HCT116 (cell line): Measurements from ENCODE around the gene MAP2K5. TPM values are rescaled to one million over a fixed set of nuclear protein-coding genes. Genes with fewer than 3 reads are reported as not detected.

Source experiments
- ATAC-seq: fragments of 200-7000 bp; cut with Tn5 transposase; 2 replicates; pipeline ENCODE4 v1.9.1; 2020; ENCODE audit warnings: mild to moderate bottlenecking, moderate library complexity
- BruUV-seq: library from RNA; stranded (reverse); fragments of 400-500 nt; replicated peaks from 2 replicates; lab custom pipeline; 2021; lab: Mats Ljungman, UMichigan
- CTCF ChIA-PET: fragments of 300-600 bp; sonication (Branson Sonifier 250); formaldehyde crosslinking; loops from one replicate; lab custom pipeline; 2021; ENCODE audit warnings: antibody characterized with exemption; lab: Charles Lee
- POLR2A ChIA-PET: fragments of 300-600, 350-600 bp; sonication (Branson Sonifier 250); formaldehyde crosslinking; loops from one replicate; lab custom pipeline; 2021; ENCODE audit warnings: antibody characterized with exemption; lab: Charles Lee
- RAD21 ChIA-PET, 2 experiments: fragments of 300-600 bp; sonication (Branson Sonifier 250); formaldehyde crosslinking; loops; one replicate each; lab custom pipeline; 2023; ENCODE audit warnings: low total read pairs in 2 of 2; ENCODE audit not compliant: uncharacterized antibody in 2 of 2, unreplicated experiment in 2 of 2, low non-redundant PET in 1 of 2; lab: Charles Lee
- DNase-seq: peaks from one replicate; pipeline ENCODE4 v3.0.0-alpha.2; 2010; ENCODE audit warnings: low read depth, low spot score
- H2AFZ ChIP-seq: fragments of 200-600 bp; shearing (Covaris generic), sonication (generic); 2 replicates; pipeline ENCODE4 v1.6.1; 2017; ENCODE audit warnings: low read depth, mixed run types, mixed read lengths, antibody characterized with exemption, low read length; ENCODE audit not compliant: poor library complexity, severe bottlenecking
- H3K27ac ChIP-seq: 2 replicates; pipeline ENCODE4 v1.5.1; 2012; ENCODE audit warnings: low read depth, low read length
- H3K27me3 ChIP-seq: fragments of 200-600 bp; sonication (generic); 2 replicates; pipeline ENCODE4 v1.6.1; 2016; ENCODE audit warnings: mixed run types, low read length, mixed read lengths; ENCODE audit not compliant: insufficient read depth
- H3K36me3 ChIP-seq, 2 experiments: fragments of 200-500 bp in 1 of 2; fragments of 200-600 bp in 1 of 2; sonication (Bioruptor generic) in 1 of 2; sonication (generic) in 1 of 2; 2 replicates each; pipeline versions ENCODE4 v1.5.1 to v1.6.1; 2014 to 2016; ENCODE audit warnings: low read length in 2 of 2, inconsistent platforms in 1 of 2, mixed read lengths in 1 of 2, mixed run types in 1 of 2; ENCODE audit not compliant: insufficient read depth in 2 of 2, control insufficient read depth in 1 of 2
- H3K4me1 ChIP-seq, 2 experiments: fragments of 200-600 bp in 1 of 2; sonication (generic) in 1 of 2; 2 replicates each; pipeline versions ENCODE4 v1.5.1 to v1.6.1; 2012 to 2017; ENCODE audit warnings: low read length in 2 of 2, inconsistent platforms in 1 of 2, mild to moderate bottlenecking in 1 of 2, mixed read lengths in 1 of 2, mixed run types in 1 of 2, moderate library complexity in 1 of 2; ENCODE audit not compliant: insufficient read depth in 2 of 2, control insufficient read depth in 1 of 2
- H3K4me2 ChIP-seq: fragments of 200-600 bp; sonication (generic); 2 replicates; pipeline ENCODE4 v1.6.1; 2017; ENCODE audit warnings: mixed run types, low read length, mixed read lengths
- H3K4me3 ChIP-seq, 2 experiments: fragments of 200-600 bp in 1 of 2; sonication (generic) in 1 of 2; replicated peaks in 1 of 2; 2 replicates each; pipeline ENCODE4 v1.5.1; 2011 to 2016; ENCODE audit warnings: low read length in 2 of 2, control low read depth in 1 of 2, low read depth in 1 of 2, mild to moderate bottlenecking in 1 of 2, mixed read lengths in 1 of 2, mixed run types in 1 of 2
- H3K79me2 ChIP-seq: fragments of 200-600 bp; sonication (generic); 2 replicates; pipeline ENCODE4 v1.6.1; 2017; ENCODE audit warnings: mild to moderate bottlenecking, mixed run types, low read length, moderate library complexity, mixed read lengths; ENCODE audit not compliant: insufficient read depth
- H3K9ac ChIP-seq: fragments of 200-600 bp; sonication (generic); 2 replicates; pipeline ENCODE4 v1.6.1; 2016; ENCODE audit warnings: low read length, mixed read lengths
- H3K9me2 ChIP-seq: fragments of 200-600 bp; sonication (generic), shearing (Covaris generic); 2 replicates; pipeline ENCODE4 v1.6.1; 2017; ENCODE audit warnings: mixed run types, mild to moderate bottlenecking, moderate library complexity; ENCODE audit not compliant: insufficient read depth
- H3K9me3 ChIP-seq, 2 experiments: fragments of 200-500 bp in 1 of 2; fragments of 200-600 bp in 1 of 2; sonication (Bioruptor generic) in 1 of 2; sonication (generic) in 1 of 2; 2 replicates each; pipeline ENCODE4 v1.6.1; 2014 to 2017; ENCODE audit warnings: low read length in 2 of 2, mixed read lengths in 2 of 2, inconsistent platforms in 1 of 2, low read depth in 1 of 2, mild to moderate bottlenecking in 1 of 2, mixed run types in 1 of 2, moderate library complexity in 1 of 2; ENCODE audit not compliant: control insufficient read depth in 1 of 2, insufficient read depth in 1 of 2
- H4K20me1 ChIP-seq: fragments of 200-600 bp; sonication (generic), shearing (Covaris generic); 2 replicates; pipeline ENCODE4 v1.6.1; 2017; ENCODE audit warnings: mixed run types, mild to moderate bottlenecking, moderate library complexity; ENCODE audit not compliant: insufficient read depth
- CEBPB ChIP-seq: IDR thresholded peaks from 2 replicates; pipeline ENCODE4 v1.6.1; 2012; ENCODE audit warnings: low read depth
- EGR1 ChIP-seq: IDR thresholded peaks from 2 replicates; pipeline ENCODE4 v1.6.1; 2012; ENCODE audit warnings: low read depth
- ELF1 ChIP-seq: IDR thresholded peaks from 2 replicates; pipeline ENCODE4 v1.6.1; 2012; ENCODE audit warnings: low read depth, borderline replicate concordance
- TCF7L2 ChIP-seq: IDR thresholded peaks from 2 replicates; pipeline ENCODE4 v1.7.0; 2011; ENCODE audit warnings: borderline replicate concordance, inconsistent platforms; ENCODE audit not compliant: insufficient read depth, insufficient read length; ENCODE audit errors: extremely low read depth
- ZNF274 ChIP-seq: fragments of 200-500 bp; sonication (Bioruptor generic); IDR thresholded peaks from 2 replicates; pipeline ENCODE4 v1.6.1; 2014; ENCODE audit warnings: mild to moderate bottlenecking, low read depth, low read length, inconsistent platforms
- intact Hi-C: fragments of 100-400 bp; cut with micrococcal nuclease; formaldehyde crosslinking; loops from 2 replicates; pipeline ENCODE4 v1.10.0; 2022
- total RNA-seq: library from RNA; stranded (reverse); gene quantifications from one replicate; pipeline ENCODE4 v1.2.1, GENCODE V29; 2021; ENCODE audit not compliant: unreplicated experiment
- TF ChIP-seq, protein P1 (sequence below): IDR thresholded peaks from 2 replicates; pipeline ENCODE4 v1.6.1; 2012

MAP2K5 gene
- total RNA-seq, 1 experiment from 2014 or later, result 15.6 TPM

DNA sequence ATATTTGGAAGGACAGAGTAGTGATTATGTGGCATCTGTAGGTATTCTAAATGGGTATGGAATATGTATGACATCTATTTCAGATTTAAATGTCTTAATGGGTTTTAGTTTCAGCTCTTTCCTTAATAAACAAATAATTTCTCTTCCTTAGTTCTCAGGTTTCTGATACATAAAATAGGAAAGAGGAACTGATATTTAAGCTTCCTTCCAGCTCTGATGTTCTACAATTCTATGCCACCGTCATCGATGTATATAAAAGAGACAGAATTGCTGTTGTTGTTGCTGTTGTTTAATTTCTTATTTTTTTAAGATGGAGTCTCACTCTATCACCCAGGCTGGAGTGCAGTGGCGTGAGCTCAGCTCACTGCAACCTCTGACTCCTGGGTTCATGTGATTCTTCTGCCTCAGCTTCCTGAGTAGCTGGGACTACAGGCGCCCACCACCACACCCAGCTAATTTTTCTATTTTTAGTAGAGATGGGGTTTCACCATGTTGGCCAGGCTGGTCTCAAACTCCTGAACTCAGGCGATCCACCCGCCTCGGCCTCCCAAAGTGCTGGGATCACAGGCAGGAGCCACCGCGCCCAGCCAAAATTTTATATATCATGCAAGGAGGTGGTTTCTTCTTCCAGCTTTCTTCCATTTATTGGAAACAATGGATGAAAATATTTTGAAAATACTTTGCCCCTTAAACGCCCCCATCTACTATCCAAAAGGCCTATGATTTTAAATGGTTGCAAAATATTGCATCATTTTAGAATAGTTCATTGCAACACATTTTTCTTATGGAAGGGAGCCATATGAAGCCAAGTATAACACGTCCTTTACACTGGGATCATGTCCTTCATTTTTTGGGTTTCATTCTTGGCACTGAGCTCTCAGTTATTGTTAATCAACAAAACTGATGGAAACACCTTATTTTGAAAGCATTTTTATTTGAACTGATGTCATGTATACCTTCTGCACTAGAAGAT lies 35.4 kb upstream of the MAP2K5 start:
- intact Hi-C loops, result no loop called here

DNA sequence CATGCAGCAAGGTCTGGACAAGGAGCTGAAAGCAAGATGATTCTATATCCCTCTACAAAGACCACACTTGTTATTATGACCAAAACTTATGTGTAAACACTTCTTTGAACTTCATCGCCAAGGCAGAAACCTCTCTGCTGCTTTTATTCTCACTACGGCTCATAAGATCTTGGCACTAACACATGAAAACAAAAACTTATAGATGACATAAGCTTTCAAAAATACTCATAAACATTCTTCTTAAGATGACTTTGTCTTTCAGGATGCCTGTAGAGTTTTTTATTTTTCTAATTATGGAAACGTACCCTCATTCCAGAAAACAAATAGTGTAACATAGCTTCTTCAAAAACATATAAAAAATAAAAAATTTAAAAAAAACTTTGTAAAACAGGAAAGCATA lies 34.1 kb upstream of the MAP2K5 start:
- BruUV-seq, result no TSS peak
- ATAC-seq (no peak), DNase-seq (no peak)
- TF ChIP-seq ELF1 (no peak), TCF7L2 (no peak), CEBPB (no peak), ZNF274 (no peak), EGR1 (no peak)
- TF ChIP-seq, protein P1, sequence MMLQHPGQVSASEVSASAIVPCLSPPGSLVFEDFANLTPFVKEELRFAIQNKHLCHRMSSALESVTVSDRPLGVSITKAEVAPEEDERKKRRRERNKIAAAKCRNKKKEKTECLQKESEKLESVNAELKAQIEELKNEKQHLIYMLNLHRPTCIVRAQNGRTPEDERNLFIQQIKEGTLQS, result no peak
- Histone ChIP-seq H3K27me3 (no peaks in the 10 kb centered on the region), H3K4me3 (no peak overlapping the region), H3K9ac (no peak overlapping the region), H3K79me2 (no peaks in the 10 kb centered on the region), H3K9me2 (no peaks in the 10 kb centered on the region), H3K36me3 (no peaks in the 10 kb centered on the region), H3K9me3 (no peaks in the 10 kb centered on the region), H3K27ac (no peak overlapping the region), H2AFZ (no peak overlapping the region), H3K4me1 (no peaks in the 10 kb centered on the region), H3K4me2 (no peak overlapping the region), H4K20me1 (no peaks in the 10 kb centered on the region)
- RAD21 ChIA-PET, result no interaction called here
- intact Hi-C loops, result no loop called here
- POLR2A ChIA-PET, result no interaction called here
- CTCF ChIA-PET, result no interaction called here

More for the DNA sequence above, 35.4 kb upstream of the MAP2K5 start:
- ChIA-PET CTCF (no interaction called here), RAD21 (no interaction called here), POLR2A (no interaction called here)
- no peaks in the 10 kb centered on the region for H3K9me2 ChIP-seq
- BruUV-seq, result no TSS peak
- H4K20me1 ChIP-seq, result no peaks in the 10 kb centered on the region
- H3K27ac ChIP-seq, result no peak overlapping the region
- no peaks in the 10 kb centered on the region for H3K79me2 ChIP-seq
- no peak overlapping the region for H2AFZ ChIP-seq
- no peaks in the 10 kb centered on the region for H3K36me3 ChIP-seq
- 0 out of 2 replicates have a peak, but pooled peaks have one; percentile 36 for TF ChIP-seq CEBPB
- no peak for TF ChIP-seq ELF1
- H3K4me2 ChIP-seq, result no peak overlapping the region
- H3K4me1 ChIP-seq, result no peaks in the 10 kb centered on the region
- H3K4me3 ChIP-seq, result no peak overlapping the region
- ATAC-seq, result no peak
- H3K9me3 ChIP-seq, result no peaks in the 10 kb centered on the region
- no peaks in the 10 kb centered on the region for H3K27me3 ChIP-seq
- no peak overlapping the region for H3K9ac ChIP-seq
- no peak for DNase-seq
